A549 (cell line): ENCODE measurements around the gene PRKD3. TPM values are rescaled to one million over a fixed set of nuclear protein-coding genes. Genes with fewer than 3 reads are reported as not detected.

Experiments used
- ATAC-seq, 2 experiments: fragments of 200-7000 bp in 1 of 2; fragments of >200 bp in 1 of 2; cut with Nextera tagmentation in 1 of 2; cut with Tn5 transposase in 1 of 2; 3 replicates each; pipeline versions ENCODE4 v1.8.0 to v1.9.1; 2018 to 2020; ENCODE audit warnings: mild to moderate bottlenecking in 1 of 2, moderate library complexity in 1 of 2
- CTCF ChIA-PET: fragments of 300-600 bp; sonication (Branson Sonifier 250); formaldehyde crosslinking; extraction: SDS; loops from one replicate; lab custom pipeline; 2021; ENCODE audit warnings: antibody characterized with exemption, inconsistent platforms; lab: Yijun Ruan, JAX
- POLR2A ChIA-PET: fragments of 350-600 bp; formaldehyde crosslinking; extraction: SDS; loops from one replicate; lab custom pipeline; 2021; ENCODE audit warnings: antibody characterized with exemption, inconsistent platforms; lab: Yijun Ruan, JAX
- DNase-seq, 2 experiments: peaks; one replicate each; pipeline versions ENCODE4 v3.0.0 to v3.0.0-alpha.2; 2011 to 2016; ENCODE audit warnings: low read depth in 1 of 2, low spot score in 1 of 2
- FAIRE-seq: peaks from 2 replicates; lab custom pipeline; 2011; peaks lifted over from hg19 to GRCh38; lab: Jason Lieb, UNC
- H3K27ac ChIP-seq, 2 experiments: fragments of >200 bp; sonication (Bioruptor Twin); formaldehyde crosslinking; 3 replicates each; pipeline ENCODE4 v1.5.1; 2016 to 2017
- H3K4me1 ChIP-seq: fragments of >200 bp; sonication (Bioruptor Twin); formaldehyde crosslinking; 3 replicates; pipeline ENCODE4 v1.6.1; 2016
- H3K4me2 ChIP-seq: fragments of >200 bp; sonication (Bioruptor Twin); formaldehyde crosslinking; 3 replicates; pipeline ENCODE4 v1.6.1; 2016
- H3K4me3 ChIP-seq: fragments of >200 bp; sonication (Bioruptor Twin); formaldehyde crosslinking; 3 replicates; pipeline ENCODE4 v1.5.1; 2016
- H3K9me3 ChIP-seq: fragments of >200 bp; sonication (Bioruptor Twin); formaldehyde crosslinking; 3 replicates; pipeline ENCODE4 v1.6.1; 2016
- EHMT2 ChIP-seq: fragments of 200-600 bp; sonication (generic); IDR thresholded peaks from 2 replicates; pipeline ENCODE4 v1.6.1; 2016; ENCODE audit warnings: antibody characterized with exemption, low read depth, mild to moderate bottlenecking, moderate library complexity
- EP300 ChIP-seq, 2 experiments: fragments of >200 bp; sonication (Bioruptor Twin); formaldehyde crosslinking; IDR thresholded peaks; 2 replicates in 1 of 2; 3 replicates in 1 of 2; pipeline ENCODE4 v1.6.1; 2016 to 2017
- ESRRA ChIP-seq: fragments of 150-350 bp; IDR thresholded peaks from 2 replicates; pipeline ENCODE4 v1.6.1; 2014; ENCODE audit warnings: mild to moderate bottlenecking, low read length, borderline replicate concordance
- FOSL2 ChIP-seq, 2 experiments: fragments of 450-650 bp in 1 of 2; fragments of >200 bp in 1 of 2; sonication (Bioruptor Twin) in 1 of 2; formaldehyde crosslinking; IDR thresholded peaks; 2 replicates each; pipeline versions ENCODE4 v1.5.0 to v1.6.1; 2016 to 2020; ENCODE audit warnings: mild to moderate bottlenecking in 1 of 2, moderate library complexity in 1 of 2
- FOXS1 ChIP-seq: fragments of 250-450 bp; sonication (Bioruptor Pico); IDR thresholded peaks from 2 replicates; pipeline ENCODE4 v1.5.0; 2020; ENCODE audit warnings: mild to moderate bottlenecking, moderate library complexity
- GATA3 ChIP-seq: IDR thresholded peaks from 2 replicates; pipeline ENCODE4 v1.6.1; 2012; ENCODE audit warnings: borderline replicate concordance
- HOXB5 ChIP-seq: fragments of 250-450 bp; sonication (Bioruptor Pico); IDR thresholded peaks from 2 replicates; pipeline ENCODE4 v1.5.0; 2020; ENCODE audit warnings: mild to moderate bottlenecking, moderate library complexity
- JUNB ChIP-seq: fragments of >200 bp; sonication (Bioruptor Twin); formaldehyde crosslinking; IDR thresholded peaks from 2 replicates; pipeline ENCODE4 v1.6.1; 2016
- MAFK ChIP-seq: fragments of 450-650 bp; IDR thresholded peaks from 2 replicates; pipeline ENCODE4 v1.6.1; 2014; ENCODE audit not compliant: partially characterized antibody
- NFE2L2 ChIP-seq: fragments of 150-350 bp; conservative IDR thresholded peaks from 2 replicates; pipeline ENCODE4 v1.6.1; 2014; ENCODE audit warnings: low read length
- PBX3 ChIP-seq: IDR thresholded peaks from 2 replicates; pipeline ENCODE4 v1.6.1; 2012
- PHF8 ChIP-seq: fragments of 200-600 bp; sonication (generic); IDR thresholded peaks from 2 replicates; pipeline ENCODE4 v1.6.1; 2016; ENCODE audit warnings: low read depth, mild to moderate bottlenecking, antibody characterized with exemption, moderate library complexity, borderline replicate concordance
- POLR2A ChIP-seq: IDR thresholded peaks from 2 replicates; pipeline ENCODE4 v1.6.1; 2012; ENCODE audit warnings: mild to moderate bottlenecking, low read length
- POLR2AphosphoS2 ChIP-seq: conservative IDR thresholded peaks from 2 replicates; pipeline ENCODE4 v1.6.1; 2012; ENCODE audit warnings: low read length, improper control_type of control experiment, inconsistent platforms
- RAD21 ChIP-seq, 2 experiments: fragments of >200 bp in 1 of 2; sonication (Bioruptor Twin) in 1 of 2; formaldehyde crosslinking in 1 of 2; IDR thresholded peaks in 1 of 2; conservative IDR thresholded peaks in 1 of 2; 2 replicates in 1 of 2; 3 replicates in 1 of 2; pipeline ENCODE4 v1.6.1; 2012 to 2018; ENCODE audit warnings: inconsistent platforms in 1 of 2
- REST ChIP-seq: fragments of 200-600 bp; sonication (generic); IDR thresholded peaks from 2 replicates; pipeline ENCODE4 v1.6.1; 2016; ENCODE audit warnings: antibody characterized with exemption, mild to moderate bottlenecking, moderate library complexity
- RNF2 ChIP-seq: fragments of 200-600 bp; sonication (generic); IDR thresholded peaks from 2 replicates; pipeline ENCODE4 v1.6.1; 2016; ENCODE audit warnings: low read depth, mild to moderate bottlenecking, antibody characterized with exemption, moderate library complexity, borderline replicate concordance
- USF2 ChIP-seq: fragments of 450-650 bp; IDR thresholded peaks from 2 replicates; pipeline ENCODE4 v1.6.1; 2014; ENCODE audit warnings: antibody characterized with exemption
- WGBS: methylation state at CpG from one replicate; pipeline ENCODE4 v1.1.6; 2017; ENCODE audit errors: missing lambda C conversion rate; 5-methylcytosine and 5-hydroxymethylcytosine counted together
- polyA plus RNA-seq, 4 experiments: library from polyadenylated mRNA; depleted of rRNA in 3 of 4; stranded (reverse); fragments of >200 nt; fragmentation: RNase III in 1 of 4; extraction: RNeasy Plus Mini Kit Qiagen cat#74134 plus additional on column Dnase treatment in 1 of 4; gene quantifications; 2 replicates in 3 of 4; 3 replicates in 1 of 4; pipeline ENCODE4 v1.2.3, GENCODE V29; 2011 to 2017
- TF ChIP-seq, protein P1 (sequence below): fragments of 150-350 bp; IDR thresholded peaks from 2 replicates; pipeline ENCODE4 v1.6.1; 2014; ENCODE audit warnings: low read depth, mild to moderate bottlenecking, low read length
- TF ChIP-seq, protein P2 (sequence below): fragments of >200 bp; sonication (Bioruptor Twin); formaldehyde crosslinking; IDR thresholded peaks from 2 replicates; pipeline ENCODE4 v1.6.1; 2016

Gene PRKD3
- polyA plus RNA-seq, 2 of the 4 experiments (the other 2 are of a cell fraction) = 18.2 to 28.9 TPM

DNA sequence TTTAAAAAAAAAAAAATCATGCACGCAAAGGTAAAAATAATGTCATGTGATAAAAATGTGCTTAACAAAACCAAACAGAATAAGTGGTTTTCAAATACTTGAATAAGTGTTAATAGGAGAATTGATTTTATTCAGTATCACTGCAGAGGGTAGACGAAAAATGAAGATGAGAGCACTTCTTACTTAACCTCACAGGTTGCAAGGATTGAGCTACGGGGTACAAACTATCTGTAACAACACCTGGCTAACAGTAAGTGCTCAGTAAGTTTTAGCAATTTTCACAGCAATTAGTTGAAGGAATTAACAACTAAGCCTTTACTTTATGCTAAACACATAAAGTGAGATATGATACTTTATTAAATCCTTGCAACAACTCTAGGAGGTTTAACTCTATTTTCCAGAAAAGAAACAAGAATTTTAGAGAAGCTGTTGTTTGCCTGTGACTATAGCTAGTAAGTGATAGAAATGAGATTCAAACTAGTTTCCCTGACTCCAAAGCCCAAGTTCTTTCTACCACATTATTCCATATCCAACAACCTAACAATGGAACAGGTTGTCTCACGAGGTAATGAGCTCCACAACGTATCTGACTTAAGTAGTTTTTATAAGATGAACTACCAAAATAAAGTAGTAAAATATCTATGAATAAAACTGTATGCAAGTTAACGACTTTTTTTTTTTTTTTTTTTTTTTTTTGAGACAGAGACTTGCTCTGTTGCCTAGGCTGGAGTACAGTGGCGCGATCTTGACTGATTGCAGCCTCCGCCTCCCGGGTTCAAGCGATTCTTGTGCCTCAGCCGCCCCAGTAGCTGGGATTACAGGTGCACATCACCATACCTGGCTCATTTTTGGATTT lies 4.7 kb downstream of the PRKD3 start (continued):
- TF ChIP-seq USF2 (no peak), PHF8 (no peak)
- TF ChIP-seq, all 56 proteins: peak for 0

DNA sequence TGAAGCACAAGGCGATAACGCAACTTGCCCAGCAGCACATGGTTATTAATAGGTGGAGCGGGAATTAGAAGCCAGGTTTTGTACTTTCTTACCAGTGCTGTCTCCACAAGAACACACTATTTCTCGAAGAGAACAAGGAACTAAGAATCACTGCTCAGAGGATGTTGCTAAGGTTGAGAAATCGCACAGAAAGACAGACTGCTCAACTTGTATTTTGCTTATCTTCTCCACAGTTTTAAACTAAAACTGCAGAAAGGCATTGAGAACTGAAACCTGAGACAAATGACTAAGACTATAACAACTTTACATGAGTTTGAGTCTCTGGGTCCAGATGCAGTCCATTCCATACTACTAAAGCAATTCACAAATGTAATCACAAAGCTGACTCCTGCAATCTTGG lies 6.2 kb downstream of the PRKD3 start:
- FAIRE-seq (peak; percentile 39), ATAC-seq (no peak), DNase-seq (no peak)
- TF ChIP-seq, protein P1, sequence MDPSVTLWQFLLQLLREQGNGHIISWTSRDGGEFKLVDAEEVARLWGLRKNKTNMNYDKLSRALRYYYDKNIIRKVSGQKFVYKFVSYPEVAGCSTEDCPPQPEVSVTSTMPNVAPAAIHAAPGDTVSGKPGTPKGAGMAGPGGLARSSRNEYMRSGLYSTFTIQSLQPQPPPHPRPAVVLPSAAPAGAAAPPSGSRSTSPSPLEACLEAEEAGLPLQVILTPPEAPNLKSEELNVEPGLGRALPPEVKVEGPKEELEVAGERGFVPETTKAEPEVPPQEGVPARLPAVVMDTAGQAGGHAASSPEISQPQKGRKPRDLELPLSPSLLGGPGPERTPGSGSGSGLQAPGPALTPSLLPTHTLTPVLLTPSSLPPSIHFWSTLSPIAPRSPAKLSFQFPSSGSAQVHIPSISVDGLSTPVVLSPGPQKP = no peak
- no peak for TF ChIP-seq EHMT2
- no peak for TF ChIP-seq FOSL2 (IDR thresholded peaks at IDR 0.05)
- TF ChIP-seq FOSL2 (CRISPR knock-in tag; IDR thresholded peaks at IDR 0.05) = no peak
- TF ChIP-seq GATA3 = no peak
- no peak for TF ChIP-seq ESRRA
- TF ChIP-seq RAD21 (conservative IDR thresholded peaks at IDR 0.05 in 1 of 2, IDR thresholded peaks at IDR 0.05 in 1 of 2) = no peak
- WGBS = 89% methylated on average over 5 of the region's 5 CpGs
- POLR2A ChIA-PET = no interaction called here
- CTCF ChIA-PET = interaction anchor here (0.5 to 1.4 kb wide), 4 partner anchors 11 to 751 kb away, joined by 3 to 4 read pairs (median 4); no protein-coding TSS in a partner anchor
- Histone ChIP-seq H3K27ac (no peak overlapping the region), H3K4me2 (no peak overlapping the region), H3K4me3 (no peak overlapping the region), H3K9me3 (no peaks in the 10 kb centered on the region), H3K4me1 (peaks cover 6% of the 10 kb centered on the region)

DNA sequence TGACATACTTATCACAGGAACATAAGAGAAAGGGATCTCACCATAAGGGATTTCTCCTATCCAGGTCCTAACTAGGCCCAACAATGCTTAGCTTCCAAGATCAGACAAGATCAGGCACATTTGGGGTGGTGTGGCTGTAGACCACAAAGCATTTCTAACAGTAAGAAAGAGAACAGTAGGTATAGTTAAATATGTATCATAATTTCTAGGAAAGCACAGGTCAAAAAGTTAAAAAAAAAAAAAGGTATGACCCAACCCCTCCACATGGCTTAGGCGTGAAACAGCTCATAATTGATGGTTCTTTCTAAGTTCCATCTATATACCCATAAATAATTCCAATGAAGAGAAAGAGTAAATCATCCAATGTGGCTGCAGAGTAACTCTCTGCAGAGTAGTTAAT lies 6.9 kb downstream of the PRKD3 start:
- ChIA-PET CTCF (interaction anchor here (1.2 to 1.5 kb wide), 3 partner anchors 10 to 13 kb away, joined by 3 to 4 read pairs (median 4); no protein-coding TSS in a partner anchor), POLR2A (no interaction called here)
- no peaks in the 10 kb centered on the region; the same call in 2 of the 3 replicates for H3K4me1 ChIP-seq
- ATAC-seq (no peak), DNase-seq (no peak), FAIRE-seq (no peak)
- H3K27ac ChIP-seq = no peak overlapping the region
- TF ChIP-seq RNF2 (no peak), EP300 (IDR thresholded peaks at IDR 0.05) (no peak), FOXS1 (CRISPR knock-in tag) (no peak), HOXB5 (CRISPR knock-in tag) (no peak), MAFK (no peak), NFE2L2 (no peak), POLR2A (no peak), REST (no peak), POLR2AphosphoS2 (no peak), JUNB (no peak), PBX3 (no peak), GATA3 (no peak)
- TF ChIP-seq, protein P2, sequence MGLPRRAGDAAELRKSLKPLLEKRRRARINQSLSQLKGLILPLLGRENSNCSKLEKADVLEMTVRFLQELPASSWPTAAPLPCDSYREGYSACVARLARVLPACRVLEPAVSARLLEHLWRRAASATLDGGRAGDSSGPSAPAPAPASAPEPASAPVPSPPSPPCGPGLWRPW = no peak
- H3K4me3 ChIP-seq = no peak overlapping the region
- 98% methylated on average over 1 of the region's 1 CpG for WGBS
- H3K4me2 ChIP-seq = no peak overlapping the region
- no peaks in the 10 kb centered on the region for H3K9me3 ChIP-seq
